C4-2B (cell line): ENCODE data around the gene LSAMP.

Experiments
- ZFX ChIP-seq: fragments of 450-650 bp; IDR thresholded peaks from 2 replicates; pipeline ENCODE4 v1.6.1; 2017
- TF ChIP-seq, protein P1 (sequence below): fragments of 450-650 bp; conservative IDR thresholded peaks from 2 replicates; pipeline ENCODE4 v1.5.1; 2017; ENCODE audit warnings: mild to moderate bottlenecking

DNA sequence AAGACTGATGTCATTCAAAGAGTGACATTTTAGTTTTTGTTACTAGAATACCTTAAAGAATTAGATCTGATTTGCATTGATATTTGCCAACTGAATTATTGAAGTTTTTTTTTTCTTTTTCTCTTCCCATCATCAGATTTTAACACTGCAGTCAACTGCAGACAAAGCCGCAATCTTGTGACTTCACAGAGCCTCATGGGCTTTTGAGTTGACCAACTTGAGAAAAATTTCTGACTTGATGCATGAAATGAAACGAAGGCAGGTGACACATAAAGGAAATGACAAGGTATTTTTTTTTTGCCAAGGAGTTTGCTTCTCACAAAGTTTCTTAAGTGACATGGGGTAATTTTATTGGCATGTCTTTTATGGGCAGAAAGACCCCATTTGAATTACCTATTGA lies 438.3 kb downstream of the LSAMP start:
- TF ChIP-seq, protein P1, sequence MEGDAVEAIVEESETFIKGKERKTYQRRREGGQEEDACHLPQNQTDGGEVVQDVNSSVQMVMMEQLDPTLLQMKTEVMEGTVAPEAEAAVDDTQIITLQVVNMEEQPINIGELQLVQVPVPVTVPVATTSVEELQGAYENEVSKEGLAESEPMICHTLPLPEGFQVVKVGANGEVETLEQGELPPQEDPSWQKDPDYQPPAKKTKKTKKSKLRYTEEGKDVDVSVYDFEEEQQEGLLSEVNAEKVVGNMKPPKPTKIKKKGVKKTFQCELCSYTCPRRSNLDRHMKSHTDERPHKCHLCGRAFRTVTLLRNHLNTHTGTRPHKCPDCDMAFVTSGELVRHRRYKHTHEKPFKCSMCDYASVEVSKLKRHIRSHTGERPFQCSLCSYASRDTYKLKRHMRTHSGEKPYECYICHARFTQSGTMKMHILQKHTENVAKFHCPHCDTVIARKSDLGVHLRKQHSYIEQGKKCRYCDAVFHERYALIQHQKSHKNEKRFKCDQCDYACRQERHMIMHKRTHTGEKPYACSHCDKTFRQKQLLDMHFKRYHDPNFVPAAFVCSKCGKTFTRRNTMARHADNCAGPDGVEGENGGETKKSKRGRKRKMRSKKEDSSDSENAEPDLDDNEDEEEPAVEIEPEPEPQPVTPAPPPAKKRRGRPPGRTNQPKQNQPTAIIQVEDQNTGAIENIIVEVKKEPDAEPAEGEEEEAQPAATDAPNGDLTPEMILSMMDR: no peak
- TF ChIP-seq ZFX: no peak
